Breast epithelium (tissue), 4 donors: ENCODE measurements around the gene GATAD2A. TPM values are rescaled to one million over a fixed set of nuclear protein-coding genes. Genes with fewer than 3 reads are reported as not detected.

Experiments used
- DNase-seq, 2 donors: peaks; one replicate each; pipeline ENCODE4 v3.0.0-alpha.2; 2019; ENCODE audit warnings: low spot score in 2 of 2
- H3K27ac ChIP-seq, 2 donors: fragments of 200-600 bp; sonication (generic) in 1 of 2; one replicate each; pipeline ENCODE4 v1.5.1; 2016 to 2019; ENCODE audit warnings: mild to moderate bottlenecking in 1 of 2
- H3K27me3 ChIP-seq, 2 donors: fragments of 200-600 bp; sonication (generic) in 1 of 2; one replicate each; pipeline versions ENCODE4 v1.5.1 to v1.6.0; 2017 to 2019; ENCODE audit warnings: control low read depth in 1 of 2, mild to moderate bottlenecking in 1 of 2
- H3K36me3 ChIP-seq: fragments of 200-600 bp; one replicate; pipeline ENCODE4 v1.5.1; 2019
- H3K4me1 ChIP-seq, 2 donors: fragments of 200-600 bp; sonication (generic); one replicate each; pipeline ENCODE4 v1.5.1; 2016 to 2019; ENCODE audit warnings: control low read depth in 1 of 2
- H3K4me3 ChIP-seq, 3 donors: fragments of 200-600 bp; sonication (generic); 1 replicate in 2 of 3; 2 replicates in 1 of 3; pipeline ENCODE4 v1.5.1; 2016 to 2019; ENCODE audit warnings: mild to moderate bottlenecking in 3 of 3, moderate library complexity in 2 of 3
- H3K9me3 ChIP-seq, 2 donors: fragments of 200-600 bp; sonication (generic) in 1 of 2; one replicate each; pipeline ENCODE4 v1.5.1; 2016 to 2019; ENCODE audit warnings: control low read depth in 1 of 2
- CTCF ChIP-seq, 3 donors: fragments of 450-650 bp; IDR thresholded peaks; one replicate each; pipeline ENCODE4 v1.5.1; 2016 to 2017; ENCODE audit warnings: antibody characterized with exemption in 3 of 3, mild to moderate bottlenecking in 3 of 3, moderate library complexity in 3 of 3
- POLR2A ChIP-seq: fragments of 450-650 bp; IDR thresholded peaks from one replicate; pipeline ENCODE4 v1.6.1; 2016; ENCODE audit warnings: antibody characterized with exemption, mild to moderate bottlenecking, moderate library complexity
- POLR2AphosphoS5 ChIP-seq, 3 donors: sonication (generic); formaldehyde crosslinking; IDR thresholded peaks; one replicate each; pipeline ENCODE4 v1.6.1; 2017; ENCODE audit warnings: antibody characterized with exemption in 3 of 3
- intact Hi-C: fragments of 100-400 bp; cut with DNase I; formaldehyde crosslinking; loops from one replicate; pipeline ENCODE4 v1.15.1; 2023; ENCODE audit warnings: low total_unique reads
- total RNA-seq, 3 donors: library from RNA; depleted of rRNA; stranded (reverse); fragments of >200 nt; gene quantifications; one replicate each; pipeline ENCODE4 v1.1.0, GENCODE V29; 2016

Gene GATAD2A
- total RNA-seq, 3 donors from 2014 or later = 29.1 to 38.7 (median 33.6) TPM

GRCh38 chr19:19475015-19475765, 69.7 kb downstream of the GATAD2A start:
- no peak for DNase-seq
- intact Hi-C loops = no loop called here
- Histone ChIP-seq H3K4me1 (no peaks in the 10 kb centered on the region), H3K4me3 (no peak overlapping the region), H3K27ac (no peak overlapping the region), H3K36me3 (no peaks in the 10 kb centered on the region), H3K9me3 (no peaks in the 10 kb centered on the region), H3K27me3 (no peaks in the 10 kb centered on the region)
- TF ChIP-seq CTCF (IDR thresholded peaks at IDR 0.05) (no peak), POLR2AphosphoS5 (IDR thresholded peaks at IDR 0.05) (no peak), POLR2A (no peak)

GRCh38 chr19:19475849-19476828, 70.7 kb downstream of the GATAD2A start:
- Histone ChIP-seq H3K9me3 (no peaks in the 10 kb centered on the region), H3K27me3 (no peaks in the 10 kb centered on the region), H3K36me3 (no peaks in the 10 kb centered on the region), H3K4me1 (no peaks in the 10 kb centered on the region), H3K4me3 (no peak overlapping the region), H3K27ac (no peak overlapping the region)
- TF ChIP-seq CTCF (IDR thresholded peaks at IDR 0.05) (peak in 1 of 3 donors; percentile 14), POLR2AphosphoS5 (IDR thresholded peaks at IDR 0.05) (no peak), POLR2A (no peak)
- DNase-seq = no peak
- intact Hi-C loops = no loop called here

- Histone ChIP-seq H3K9me3 (no peaks in the 10 kb centered on the region), H3K27ac (no peak overlapping the region), H3K4me3 (no peak overlapping the region), H3K27me3 (no peaks in the 10 kb centered on the region), H3K36me3 (no peaks in the 10 kb centered on the region), H3K4me1 (no peaks in the 10 kb centered on the region)
- TF ChIP-seq CTCF (IDR thresholded peaks at IDR 0.05) (no peak), POLR2A (no peak), POLR2AphosphoS5 (IDR thresholded peaks at IDR 0.05) (no peak)
- intact Hi-C loops = no loop called here
- no peak for DNase-seq
Measured at GRCh38 chr19:19477705-19478383, 72.4 kb downstream of the GATAD2A start.

- H3K9me3 ChIP-seq = no peaks in the 10 kb centered on the region
- TF ChIP-seq CTCF (IDR thresholded peaks at IDR 0.05) (no peak), POLR2AphosphoS5 (IDR thresholded peaks at IDR 0.05) (no peak), POLR2A (no peak)
- H3K27me3 ChIP-seq = no peaks in the 10 kb centered on the region
- intact Hi-C loops = no loop called here
- no peaks in the 10 kb centered on the region for H3K36me3 ChIP-seq
- DNase-seq = no peak
- H3K27ac ChIP-seq = no peak overlapping the region
- H3K4me1 ChIP-seq = no peaks in the 10 kb centered on the region
- H3K4me3 ChIP-seq = no peak overlapping the region
Measured at GRCh38 chr19:19480688-19481087, 75.2 kb downstream of the GATAD2A start.
